ENCODE data around the gene WFDC1. TPM values are rescaled to one million over a fixed set of nuclear protein-coding genes. Genes with fewer than 3 reads are reported as not detected.

Gene WFDC1
- total RNA-seq, 1 donor from 2014 or later: 0.14 TPM

- H3K9me3 Mint-ChIP-seq: peaks cover 3% of the 10 kb centered on the region
- peaks cover 5% of the 10 kb centered on the region for H3K27me3 Mint-ChIP-seq (ENCODE audit: low read depth)
- TF ChIP-seq CTCF (conservative IDR thresholded peaks at IDR 0.05): no peak
- H3K4me1 Mint-ChIP-seq: peaks cover 18% of the 10 kb centered on the region
- H3K27ac Mint-ChIP-seq (ENCODE audit: unreplicated experiment): no peak overlapping the region
- no peak overlapping the region for H3K4me3 Mint-ChIP-seq
- no peak for DNase-seq (ENCODE audit: low read depth, low spot score)
- no peaks in the 10 kb centered on the region for H3K36me3 Mint-ChIP-seq (ENCODE audit: low read depth)
These were observed 42.5 kb upstream of the WFDC1 start for GRCh38 chr16:84252184-84252583.

DNA sequence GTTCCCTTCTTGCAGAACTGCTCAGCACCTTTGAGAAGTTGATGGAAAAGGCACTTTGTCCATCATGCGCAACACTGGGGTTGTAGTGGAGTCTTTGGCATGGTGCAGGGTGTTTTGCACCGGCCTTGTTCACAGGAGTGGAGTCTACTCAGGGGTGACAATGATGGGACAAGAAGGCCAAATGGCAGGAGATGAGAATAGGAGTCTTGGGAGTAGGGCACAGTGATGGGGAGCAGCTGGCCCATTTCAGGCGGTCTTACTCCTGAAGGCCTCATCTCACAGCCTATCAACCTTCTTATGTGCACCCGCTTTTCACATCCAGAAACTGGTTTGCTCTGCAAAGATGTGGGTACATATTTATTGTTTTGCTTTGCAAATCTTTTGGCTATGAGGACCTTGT, 41.5 kb upstream of the WFDC1 start:
- peaks cover 18% of the 10 kb centered on the region for H3K4me1 Mint-ChIP-seq
- H3K27me3 Mint-ChIP-seq (ENCODE audit: low read depth): peaks cover 9% of the 10 kb centered on the region
- no peak for TF ChIP-seq CTCF (conservative IDR thresholded peaks at IDR 0.05)
- no peak overlapping the region for H3K4me3 Mint-ChIP-seq
- peaks cover 3% of the 10 kb centered on the region for H3K9me3 Mint-ChIP-seq
- DNase-seq (ENCODE audit: low read depth, low spot score): no peak
- H3K36me3 Mint-ChIP-seq (ENCODE audit: low read depth): no peaks in the 10 kb centered on the region
- H3K27ac Mint-ChIP-seq (ENCODE audit: unreplicated experiment): no peak overlapping the region

DNA sequence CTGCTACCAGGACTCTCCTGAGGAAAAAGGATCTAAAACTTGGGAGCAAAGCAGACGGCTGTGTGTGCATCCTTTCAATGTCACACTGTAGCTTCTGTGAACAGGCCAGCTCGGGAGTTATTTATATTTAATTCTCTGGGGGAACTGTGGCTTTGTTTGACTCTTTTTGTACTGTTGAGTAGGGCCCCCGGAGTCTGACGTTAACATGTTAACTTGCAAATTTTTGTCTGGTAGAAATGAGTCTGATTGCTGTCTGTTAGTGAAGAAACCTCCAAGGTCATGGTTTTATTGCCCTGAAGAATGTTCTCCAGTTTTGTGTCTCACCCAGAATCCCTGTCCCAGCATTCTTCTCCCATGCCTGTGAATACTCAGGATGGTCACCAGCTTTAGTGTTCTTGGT, 40.6 kb upstream of the WFDC1 start:
- Mint-ChIP-seq H3K4me3 (no peak overlapping the region), H3K4me1 (peaks cover 18% of the 10 kb centered on the region), H3K27ac (ENCODE audit: unreplicated experiment) (no peak overlapping the region), H3K9me3 (peaks cover 3% of the 10 kb centered on the region), H3K27me3 (ENCODE audit: low read depth) (peaks cover 9% of the 10 kb centered on the region), H3K36me3 (ENCODE audit: low read depth) (no peaks in the 10 kb centered on the region)
- no peak for TF ChIP-seq CTCF (conservative IDR thresholded peaks at IDR 0.05)
- no peak for DNase-seq (ENCODE audit: low read depth, low spot score)

- DNase-seq (ENCODE audit: low read depth, low spot score): no peak
- no peaks in the 10 kb centered on the region for H3K36me3 Mint-ChIP-seq (ENCODE audit: low read depth)
- peaks cover 18% of the 10 kb centered on the region for H3K4me1 Mint-ChIP-seq
- H3K27ac Mint-ChIP-seq (ENCODE audit: unreplicated experiment): no peak overlapping the region
- peaks cover 3% of the 10 kb centered on the region for H3K9me3 Mint-ChIP-seq
- H3K4me3 Mint-ChIP-seq: no peak overlapping the region
- peaks cover 9% of the 10 kb centered on the region for H3K27me3 Mint-ChIP-seq (ENCODE audit: low read depth)
- no peak for TF ChIP-seq CTCF (conservative IDR thresholded peaks at IDR 0.05)
These were observed 39.4 kb upstream of the WFDC1 start for GRCh38 chr16:84255050-84255810.

- no peak for TF ChIP-seq CTCF (conservative IDR thresholded peaks at IDR 0.05)
- H3K36me3 Mint-ChIP-seq (ENCODE audit: low read depth): no peaks in the 10 kb centered on the region
These were observed 36.4 kb upstream of the WFDC1 start for GRCh38 chr16:84258266-84258665.

More at GRCh38 chr16:84258266-84258665, 36.4 kb upstream of the WFDC1 start:
- Mint-ChIP-seq H3K4me1 (peaks cover 7% of the 10 kb centered on the region), H3K4me3 (no peak overlapping the region), H3K9me3 (peaks cover 3% of the 10 kb centered on the region), H3K27me3 (ENCODE audit: low read depth) (peaks cover 9% of the 10 kb centered on the region), H3K27ac (ENCODE audit: unreplicated experiment) (no peak overlapping the region)
- no peak for DNase-seq (ENCODE audit: low read depth, low spot score)

Data from neural crest cell (in vitro differentiated cells).